IMR-90 (cell line): ENCODE measurements around the gene SERBP1. TPM values are rescaled to one million over a fixed set of nuclear protein-coding genes. Genes with fewer than 3 reads are reported as not detected.

ENCODE experiments used
- ATAC-seq: fragments of 200-7000 bp; cut with Tn5 transposase; 2 replicates; pipeline ENCODE4 v1.9.1; 2020; ENCODE audit warnings: low read depth, mild to moderate bottlenecking, moderate library complexity
- BruUV-seq: library from RNA; stranded (reverse); fragments of 400-500 nt; replicated peaks from 2 replicates; lab custom pipeline; 2021; lab: Mats Ljungman, UMichigan
- CTCF ChIA-PET: fragments of 300-600 bp; formaldehyde crosslinking; extraction: SDS; loops from one replicate; lab custom pipeline; 2021; ENCODE audit warnings: antibody characterized with exemption; lab: Yijun Ruan, JAX
- POLR2A ChIA-PET: fragments of 300-600 bp; sonication (Branson Sonifier 250); formaldehyde crosslinking; loops from one replicate; lab custom pipeline; 2022; ENCODE audit warnings: antibody characterized with exemption; ENCODE audit not compliant: unreplicated experiment; lab: Charles Lee
- DNase-seq: peaks from one replicate; pipeline ENCODE4 v3.0.0; 2013
- H2AFZ ChIP-seq: replicated peaks from 2 replicates; pipeline ENCODE3; 2013; ENCODE audit warnings: low read length, mild to moderate bottlenecking; ENCODE audit not compliant: poor library complexity
- H2AK5ac ChIP-seq: 2 replicates; pipeline ENCODE4 v1.6.1; 2013; ENCODE audit warnings: low read depth, low read length, inconsistent platforms
- H2AK9ac ChIP-seq: replicated peaks from 2 replicates; pipeline ENCODE3; 2013; ENCODE audit warnings: mild to moderate bottlenecking, low read depth, low read length, moderate library complexity; ENCODE audit not compliant: poor library complexity
- H2BK120ac ChIP-seq: 2 replicates; pipeline ENCODE4 v1.6.1; 2013; ENCODE audit warnings: low read depth, low read length, inconsistent platforms
- H2BK15ac ChIP-seq: 3 replicates; pipeline ENCODE4 v1.6.1; 2013; ENCODE audit warnings: low read depth, low read length, inconsistent platforms
- H2BK20ac ChIP-seq: 2 replicates; pipeline ENCODE4 v1.6.1; 2013; ENCODE audit warnings: low read depth, mild to moderate bottlenecking, inconsistent platforms, low read length, moderate library complexity
- H2BK5ac ChIP-seq: 2 replicates; pipeline ENCODE4 v1.6.1; 2013; ENCODE audit warnings: mild to moderate bottlenecking, low read depth, low read length, inconsistent platforms; ENCODE audit not compliant: poor library complexity, severe bottlenecking
- H3K14ac ChIP-seq: replicated peaks from 2 replicates; pipeline ENCODE4 v1.6.1; 2013; ENCODE audit warnings: low read depth, low read length, inconsistent platforms
- H3K18ac ChIP-seq: 2 replicates; pipeline ENCODE4 v1.6.1; 2013; ENCODE audit warnings: low read depth, low read length, control low read depth
- H3K23ac ChIP-seq: 2 replicates; pipeline ENCODE4 v1.6.1; 2013; ENCODE audit warnings: low read depth, low read length, inconsistent platforms
- H3K27ac ChIP-seq: 2 replicates; pipeline ENCODE4 v1.5.1; 2013; ENCODE audit warnings: mild to moderate bottlenecking, control low read depth, low read length; ENCODE audit not compliant: insufficient read depth
- H3K27me3 ChIP-seq: 2 replicates; pipeline ENCODE4 v1.6.1; 2013; ENCODE audit warnings: low read length; ENCODE audit not compliant: control insufficient read depth, insufficient read depth
- H3K36me3 ChIP-seq: 2 replicates; pipeline ENCODE4 v1.6.1; 2013; ENCODE audit warnings: low read length, mixed read lengths; ENCODE audit not compliant: control insufficient read depth, insufficient read depth
- H3K4ac ChIP-seq: 2 replicates; pipeline ENCODE4 v1.6.1; 2013; ENCODE audit warnings: low read depth, low read length, inconsistent platforms
- H3K4me1 ChIP-seq: 2 replicates; pipeline ENCODE4 v1.6.1; 2013; ENCODE audit warnings: low read length, mixed read lengths; ENCODE audit not compliant: control insufficient read depth, insufficient read depth
- H3K4me2 ChIP-seq: 2 replicates; pipeline ENCODE4 v1.6.1; 2013; ENCODE audit warnings: low read depth, mild to moderate bottlenecking, control low read depth, low read length, moderate library complexity
- H3K4me3 ChIP-seq: 2 replicates; pipeline ENCODE4 v1.5.1; 2013; ENCODE audit warnings: low read depth, mild to moderate bottlenecking, control low read depth, low read length, moderate library complexity; ENCODE audit not compliant: insufficient read depth
- H3K56ac ChIP-seq: 2 replicates; pipeline ENCODE4 v1.6.1; 2013; ENCODE audit warnings: low read length, inconsistent platforms; ENCODE audit not compliant: insufficient read depth; ENCODE audit errors: extremely low read depth
- H3K79me1 ChIP-seq, 2 experiments: 2 replicates each; pipeline ENCODE4 v1.6.1; 2013; ENCODE audit warnings: low read length in 2 of 2, inconsistent platforms in 1 of 2, low read depth in 1 of 2
- H3K9ac ChIP-seq: 2 replicates; pipeline ENCODE4 v1.6.1; 2013; ENCODE audit warnings: low read depth, low read length, control low read depth
- H3K9me1 ChIP-seq: 2 replicates; pipeline ENCODE4 v1.6.1; 2013; ENCODE audit warnings: low read length, inconsistent platforms; ENCODE audit not compliant: insufficient read depth
- H3K9me3 ChIP-seq: 2 replicates; pipeline ENCODE4 v1.6.1; 2013; ENCODE audit warnings: low read length; ENCODE audit not compliant: control insufficient read depth, insufficient read depth
- H4K20me1 ChIP-seq: 2 replicates; pipeline ENCODE4 v1.6.1; 2013; ENCODE audit warnings: low read length, inconsistent platforms; ENCODE audit not compliant: insufficient read depth
- H4K5ac ChIP-seq: 2 replicates; pipeline ENCODE4 v1.6.1; 2013; ENCODE audit warnings: mild to moderate bottlenecking, low read depth, low read length, control low read depth
- H4K8ac ChIP-seq, 2 experiments: 2 replicates each; pipeline ENCODE4 v1.6.1; 2013; ENCODE audit warnings: low read depth in 2 of 2, low read length in 2 of 2, control low read depth in 1 of 2, inconsistent platforms in 1 of 2
- H4K91ac ChIP-seq: 2 replicates; pipeline ENCODE4 v1.6.1; 2013; ENCODE audit warnings: low read depth, low read length, inconsistent platforms; ENCODE audit not compliant: insufficient read depth
- BHLHE40 ChIP-seq: fragments of 150-350 bp; IDR thresholded peaks from 2 replicates; pipeline ENCODE4 v1.6.1; 2016; ENCODE audit warnings: mild to moderate bottlenecking, low read depth, low read length
- CEBPB ChIP-seq: IDR thresholded peaks from 2 replicates; pipeline ENCODE4 v1.6.1; 2012; ENCODE audit warnings: low read depth, low read length, improper control_type of control experiment
- CHD1 ChIP-seq: IDR thresholded peaks from 2 replicates; pipeline ENCODE4 v1.6.1; 2012; ENCODE audit warnings: low read depth, low read length, improper control_type of control experiment
- FOS ChIP-seq: fragments of 150-350 bp; IDR thresholded peaks from 2 replicates; pipeline ENCODE4 v1.6.1; 2016; ENCODE audit warnings: low read depth, low read length
- MAFK ChIP-seq: IDR thresholded peaks from 2 replicates; pipeline ENCODE4 v1.6.1; 2012; ENCODE audit warnings: low read depth, low read length, improper control_type of control experiment
- MAZ ChIP-seq: IDR thresholded peaks from 2 replicates; pipeline ENCODE4 v1.6.1; 2012; ENCODE audit warnings: low read depth, mild to moderate bottlenecking, low read length, improper control_type of control experiment, moderate library complexity, borderline replicate concordance
- MXI1 ChIP-seq: IDR thresholded peaks from 2 replicates; pipeline ENCODE4 v1.6.1; 2012; ENCODE audit warnings: low read depth, mild to moderate bottlenecking, low read length, moderate library complexity, borderline replicate concordance
- NFE2L2 ChIP-seq: fragments of 150-350 bp; IDR thresholded peaks from 2 replicates; pipeline ENCODE4 v1.6.1; 2016; ENCODE audit warnings: low read depth, mild to moderate bottlenecking, low read length
- POLR2A ChIP-seq: IDR thresholded peaks from 2 replicates; pipeline ENCODE4 v1.6.1; 2012; ENCODE audit warnings: mild to moderate bottlenecking, low read depth, low read length
- RAD21 ChIP-seq: IDR thresholded peaks from 2 replicates; pipeline ENCODE4 v1.6.1; 2012; ENCODE audit warnings: low read length, improper control_type of control experiment
- RCOR1 ChIP-seq: IDR thresholded peaks from 2 replicates; pipeline ENCODE4 v1.6.1; 2012; ENCODE audit warnings: mild to moderate bottlenecking, low read length, improper control_type of control experiment; ENCODE audit not compliant: insufficient replicate concordance
- RFX5 ChIP-seq: IDR thresholded peaks from 2 replicates; pipeline ENCODE4 v1.8.0; 2012; ENCODE audit warnings: low read depth, mild to moderate bottlenecking, low read length, moderate library complexity
- SMC3 ChIP-seq: fragments of 150-350 bp; IDR thresholded peaks from 2 replicates; pipeline ENCODE4 v1.6.1; 2016; ENCODE audit warnings: low read depth, mild to moderate bottlenecking, antibody characterized with exemption, low read length, moderate library complexity
- WGBS, 2 experiments: methylation state at CpG; one replicate each; pipeline versions ENCODE4 v1.1.5 to v1.1.7; 2013; ENCODE audit warnings: missing lambda C conversion rate in 2 of 2; ENCODE audit not compliant: insufficient read length in 1 of 2; ENCODE audit errors: extremely low coverage in 2 of 2; 5-methylcytosine and 5-hydroxymethylcytosine counted together
- dilution Hi-C: fragments of 300-500 bp; cut with HindIII; formaldehyde crosslinking; loops from one replicate; pipeline ENCODE4 v1.14.3; 2018; ENCODE audit warnings: low sequenced_read_pairs; ENCODE audit not compliant: unreplicated experiment
- in situ Hi-C: fragments of 300-500 bp; cut with MboI; formaldehyde crosslinking; loops from 3 replicates; pipeline ENCODE4 v1.14.3; 2019; ENCODE audit warnings: low sequenced_read_pairs, inconsistent platforms, mixed read lengths
- intact Hi-C: fragments of 100-400 bp; cut with micrococcal nuclease; formaldehyde crosslinking; loops from 2 replicates; pipeline ENCODE4 v1.10.0; 2022
- polyA plus RNA-seq, 3 experiments: library from polyadenylated mRNA; depleted of rRNA; stranded (reverse); fragments of >200 nt; gene quantifications; 2 replicates each; pipeline ENCODE4 v1.2.3, GENCODE V29; 2012; ENCODE audit warnings: low replicate concordance in 1 of 3
- total RNA-seq: library from RNA; depleted of rRNA; stranded (reverse); fragments of >200 nt; gene quantifications from 2 replicates; pipeline ENCODE4 v1.2.3, GENCODE V29; 2012
- TF ChIP-seq, protein P1 (sequence below): fragments of 150-350 bp; IDR thresholded peaks from 2 replicates; pipeline ENCODE4 v1.6.1; 2016; ENCODE audit warnings: low read depth, mild to moderate bottlenecking, low read length, moderate library complexity, borderline replicate concordance
- TF ChIP-seq, protein P2 (sequence below): conservative IDR thresholded peaks from 2 replicates; pipeline ENCODE4 v1.5.1; 2012; ENCODE audit warnings: mild to moderate bottlenecking, low read depth, low read length, improper control_type of control experiment
- TF ChIP-seq, protein P3 (sequence below): fragments of 150-350 bp; IDR thresholded peaks from 2 replicates; pipeline ENCODE4 v1.6.1; 2017; ENCODE audit warnings: mild to moderate bottlenecking, antibody characterized with exemption, low read length, low read depth

SERBP1 gene
- total and polyA plus RNA-seq, 2 of the 4 experiments (the other 2 are of a cell fraction): 94.1 to 153 TPM

DNA sequence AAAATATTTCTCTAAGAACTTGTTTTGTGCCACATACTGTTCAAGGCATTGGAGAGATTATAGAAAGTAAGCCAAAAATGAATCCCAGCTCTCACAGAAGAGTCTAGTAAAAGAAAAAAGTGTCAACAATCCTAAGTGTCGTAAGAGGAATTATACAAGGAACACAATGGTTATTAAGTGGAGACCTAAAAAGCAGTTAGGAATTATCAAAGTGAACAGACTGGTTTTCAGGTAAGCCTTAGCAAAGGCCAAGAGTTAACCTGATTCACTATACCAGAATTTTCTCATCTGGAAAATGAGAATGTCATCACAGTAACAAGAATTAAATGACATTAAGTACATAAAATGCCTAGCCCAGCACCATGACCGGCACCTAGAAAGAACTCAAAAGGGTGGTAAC, 15.6 kb downstream of the SERBP1 start:
- Histone ChIP-seq H2BK120ac (no peak overlapping the region), H4K91ac (no peak overlapping the region), H3K36me3 (peaks cover 37% of the 10 kb centered on the region), H3K27ac (no peak overlapping the region), H3K4me3 (no peak overlapping the region), H3K56ac (no peak overlapping the region), H3K4me1 (no peaks in the 10 kb centered on the region), H3K18ac (no peak overlapping the region), H2BK5ac (no peak overlapping the region), H2AK5ac (no peak overlapping the region), H2AK9ac (no peak overlapping the region), H2BK15ac (no peak overlapping the region), H3K27me3 (no peaks in the 10 kb centered on the region), H2BK20ac (no peak overlapping the region), H3K23ac (no peak overlapping the region), H3K4ac (no peak overlapping the region), H3K9ac (no peak overlapping the region), H3K9me3 (no peaks in the 10 kb centered on the region), H4K8ac (no peak overlapping the region), H2AFZ (no peak overlapping the region), H4K20me1 (peaks cover 30% of the 10 kb centered on the region), H3K14ac (no peak overlapping the region), H3K79me1 (peaks cover 10 to 57% of the 10 kb centered on the region in 2 experiments), H3K4me2 (no peak overlapping the region), H4K5ac (no peak overlapping the region), H3K9me1 (no peaks in the 10 kb centered on the region; the same call in 1 of the 2 replicates)
- POLR2A ChIA-PET: no interaction called here
- BruUV-seq: no TSS peak
- dilution Hi-C loops: no loop called here
- in situ Hi-C loops: loop anchor here (25.0 kb wide), 1 partner anchor 348 kb away; no protein-coding TSS in a partner anchor
- no peak for DNase-seq
- CTCF ChIA-PET: interaction anchor here (1.5 kb wide), 1 partner anchor 11 kb away, joined by 8 read pairs; no protein-coding TSS in a partner anchor
- ATAC-seq: no peak
- TF ChIP-seq RFX5 (no peak), MAZ (no peak), BHLHE40 (no peak), RCOR1 (no peak), SMC3 (no peak), CEBPB (no peak), CHD1 (no peak), FOS (no peak), MAFK (no peak), POLR2A (no peak), NFE2L2 (no peak), RAD21 (no peak), MXI1 (no peak)
- TF ChIP-seq, protein P1, sequence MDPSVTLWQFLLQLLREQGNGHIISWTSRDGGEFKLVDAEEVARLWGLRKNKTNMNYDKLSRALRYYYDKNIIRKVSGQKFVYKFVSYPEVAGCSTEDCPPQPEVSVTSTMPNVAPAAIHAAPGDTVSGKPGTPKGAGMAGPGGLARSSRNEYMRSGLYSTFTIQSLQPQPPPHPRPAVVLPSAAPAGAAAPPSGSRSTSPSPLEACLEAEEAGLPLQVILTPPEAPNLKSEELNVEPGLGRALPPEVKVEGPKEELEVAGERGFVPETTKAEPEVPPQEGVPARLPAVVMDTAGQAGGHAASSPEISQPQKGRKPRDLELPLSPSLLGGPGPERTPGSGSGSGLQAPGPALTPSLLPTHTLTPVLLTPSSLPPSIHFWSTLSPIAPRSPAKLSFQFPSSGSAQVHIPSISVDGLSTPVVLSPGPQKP: no peak
- TF ChIP-seq, protein P2, sequence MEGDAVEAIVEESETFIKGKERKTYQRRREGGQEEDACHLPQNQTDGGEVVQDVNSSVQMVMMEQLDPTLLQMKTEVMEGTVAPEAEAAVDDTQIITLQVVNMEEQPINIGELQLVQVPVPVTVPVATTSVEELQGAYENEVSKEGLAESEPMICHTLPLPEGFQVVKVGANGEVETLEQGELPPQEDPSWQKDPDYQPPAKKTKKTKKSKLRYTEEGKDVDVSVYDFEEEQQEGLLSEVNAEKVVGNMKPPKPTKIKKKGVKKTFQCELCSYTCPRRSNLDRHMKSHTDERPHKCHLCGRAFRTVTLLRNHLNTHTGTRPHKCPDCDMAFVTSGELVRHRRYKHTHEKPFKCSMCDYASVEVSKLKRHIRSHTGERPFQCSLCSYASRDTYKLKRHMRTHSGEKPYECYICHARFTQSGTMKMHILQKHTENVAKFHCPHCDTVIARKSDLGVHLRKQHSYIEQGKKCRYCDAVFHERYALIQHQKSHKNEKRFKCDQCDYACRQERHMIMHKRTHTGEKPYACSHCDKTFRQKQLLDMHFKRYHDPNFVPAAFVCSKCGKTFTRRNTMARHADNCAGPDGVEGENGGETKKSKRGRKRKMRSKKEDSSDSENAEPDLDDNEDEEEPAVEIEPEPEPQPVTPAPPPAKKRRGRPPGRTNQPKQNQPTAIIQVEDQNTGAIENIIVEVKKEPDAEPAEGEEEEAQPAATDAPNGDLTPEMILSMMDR: no peak
- TF ChIP-seq, protein P3, sequence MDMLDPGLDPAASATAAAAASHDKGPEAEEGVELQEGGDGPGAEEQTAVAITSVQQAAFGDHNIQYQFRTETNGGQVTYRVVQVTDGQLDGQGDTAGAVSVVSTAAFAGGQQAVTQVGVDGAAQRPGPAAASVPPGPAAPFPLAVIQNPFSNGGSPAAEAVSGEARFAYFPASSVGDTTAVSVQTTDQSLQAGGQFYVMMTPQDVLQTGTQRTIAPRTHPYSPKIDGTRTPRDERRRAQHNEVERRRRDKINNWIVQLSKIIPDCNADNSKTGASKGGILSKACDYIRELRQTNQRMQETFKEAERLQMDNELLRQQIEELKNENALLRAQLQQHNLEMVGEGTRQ: no peak
- no CpG with 5 or more reads among the region's 2 CpGs for WGBS, 2 experiments
- intact Hi-C loops: no loop called here
